ENCODE measurements around the gene KRTAP4-6.

The KRTAP4-6 gene

DNA sequence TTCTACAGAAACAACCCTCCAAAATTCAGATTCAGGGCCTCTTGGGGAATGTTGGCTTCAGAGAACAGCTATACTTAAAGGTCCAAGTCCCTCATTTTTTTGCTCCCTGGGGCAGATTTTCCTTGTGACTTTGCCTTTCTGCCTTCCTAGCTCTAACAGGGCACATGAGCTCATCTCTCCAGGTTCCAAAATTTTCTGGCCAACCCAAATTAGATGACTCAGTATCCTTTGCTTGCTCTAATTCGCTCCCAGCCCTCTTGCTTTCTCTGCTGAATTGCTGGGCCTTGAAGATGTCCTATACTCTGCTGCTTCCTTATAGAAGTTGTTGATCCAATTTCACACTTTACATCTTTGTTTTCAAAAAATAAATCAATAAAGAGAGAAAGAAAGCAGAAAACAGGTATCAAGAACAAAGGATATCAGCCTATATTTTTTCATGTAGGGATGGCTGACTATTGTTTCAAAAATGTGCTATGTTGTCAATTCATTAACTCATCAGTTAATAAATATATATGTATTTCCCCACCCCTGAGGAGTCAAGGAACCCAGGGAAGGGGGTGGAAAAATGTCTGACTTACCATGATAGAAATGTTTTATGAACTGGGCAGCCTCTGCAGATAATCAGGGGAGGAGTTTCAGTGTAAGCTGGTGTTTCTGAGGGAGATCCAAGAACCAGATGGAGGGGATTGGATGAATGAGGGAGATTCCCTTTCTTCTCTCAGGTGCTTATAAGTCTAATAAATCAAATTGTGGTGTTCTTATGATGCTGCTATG, 38.7 kb upstream of the KRTAP4-6 start:
- H3K79me2 ChIP-seq (ENCODE audit: insufficient read depth, low read depth): no peaks in the 10 kb centered on the region
- TF ChIP-seq, protein P1, sequence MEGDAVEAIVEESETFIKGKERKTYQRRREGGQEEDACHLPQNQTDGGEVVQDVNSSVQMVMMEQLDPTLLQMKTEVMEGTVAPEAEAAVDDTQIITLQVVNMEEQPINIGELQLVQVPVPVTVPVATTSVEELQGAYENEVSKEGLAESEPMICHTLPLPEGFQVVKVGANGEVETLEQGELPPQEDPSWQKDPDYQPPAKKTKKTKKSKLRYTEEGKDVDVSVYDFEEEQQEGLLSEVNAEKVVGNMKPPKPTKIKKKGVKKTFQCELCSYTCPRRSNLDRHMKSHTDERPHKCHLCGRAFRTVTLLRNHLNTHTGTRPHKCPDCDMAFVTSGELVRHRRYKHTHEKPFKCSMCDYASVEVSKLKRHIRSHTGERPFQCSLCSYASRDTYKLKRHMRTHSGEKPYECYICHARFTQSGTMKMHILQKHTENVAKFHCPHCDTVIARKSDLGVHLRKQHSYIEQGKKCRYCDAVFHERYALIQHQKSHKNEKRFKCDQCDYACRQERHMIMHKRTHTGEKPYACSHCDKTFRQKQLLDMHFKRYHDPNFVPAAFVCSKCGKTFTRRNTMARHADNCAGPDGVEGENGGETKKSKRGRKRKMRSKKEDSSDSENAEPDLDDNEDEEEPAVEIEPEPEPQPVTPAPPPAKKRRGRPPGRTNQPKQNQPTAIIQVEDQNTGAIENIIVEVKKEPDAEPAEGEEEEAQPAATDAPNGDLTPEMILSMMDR (conservative IDR thresholded peaks at IDR 0.05; ENCODE audit: low read depth, low read length): no peak
- no peak overlapping the region for H3K4me2 ChIP-seq
- H3K4me1 ChIP-seq (ENCODE audit: low read depth, poor library complexity, severe bottlenecking): peaks cover 10% of the 10 kb centered on the region
- no peak overlapping the region for H3K4me3 ChIP-seq (IDR thresholded peaks at IDR 0.05; ENCODE audit: insufficient read depth, low read depth, low read length)
- H3K9ac ChIP-seq: no peak overlapping the region
- H3K36me3 ChIP-seq (ENCODE audit: insufficient read depth): no peaks in the 10 kb centered on the region
- H4K20me1 ChIP-seq (ENCODE audit: insufficient read depth): no peaks in the 10 kb centered on the region
- H3K27me3 ChIP-seq (ENCODE audit: insufficient read depth, low read depth): no peaks in the 10 kb centered on the region
- H3K27ac ChIP-seq: no peak overlapping the region
- no peak overlapping the region for H2AFZ ChIP-seq (ENCODE audit: low read depth)

DNA sequence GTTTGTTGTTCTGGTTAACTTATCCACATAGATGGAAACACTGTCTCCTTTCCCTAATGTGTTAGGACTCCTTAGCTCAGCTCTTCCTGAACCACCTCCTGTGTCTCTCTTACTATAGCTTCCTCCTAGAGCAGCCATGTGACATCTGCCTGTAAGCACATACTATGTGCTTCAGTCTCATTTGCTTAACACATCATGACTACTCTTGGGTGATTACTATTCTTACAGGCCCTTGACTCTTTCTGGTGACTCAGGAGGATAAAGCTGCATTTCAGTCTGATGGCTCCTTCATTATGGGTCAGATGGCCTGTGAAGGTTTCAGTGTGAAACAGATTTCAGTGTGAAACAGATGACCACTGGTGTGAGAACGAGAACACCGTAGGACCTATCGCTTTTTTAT, 38.0 kb upstream of the KRTAP4-6 start:
- no peaks in the 10 kb centered on the region for H4K20me1 ChIP-seq (ENCODE audit: insufficient read depth)
- H3K27ac ChIP-seq: no peak overlapping the region
- no peak overlapping the region for H2AFZ ChIP-seq (ENCODE audit: low read depth)
- no peak overlapping the region for H3K4me2 ChIP-seq
- no peak overlapping the region for H3K4me3 ChIP-seq (IDR thresholded peaks at IDR 0.05; ENCODE audit: insufficient read depth, low read depth, low read length)
- TF ChIP-seq, protein P1 (conservative IDR thresholded peaks at IDR 0.05; ENCODE audit: low read depth, low read length): no peak
- H3K9ac ChIP-seq: no peak overlapping the region
- H3K36me3 ChIP-seq (ENCODE audit: insufficient read depth): no peaks in the 10 kb centered on the region
- no peaks in the 10 kb centered on the region for H3K79me2 ChIP-seq (ENCODE audit: insufficient read depth, low read depth)
- peaks cover 10% of the 10 kb centered on the region for H3K4me1 ChIP-seq (ENCODE audit: low read depth, poor library complexity, severe bottlenecking)
- no peaks in the 10 kb centered on the region for H3K27me3 ChIP-seq (ENCODE audit: insufficient read depth, low read depth)

DNA sequence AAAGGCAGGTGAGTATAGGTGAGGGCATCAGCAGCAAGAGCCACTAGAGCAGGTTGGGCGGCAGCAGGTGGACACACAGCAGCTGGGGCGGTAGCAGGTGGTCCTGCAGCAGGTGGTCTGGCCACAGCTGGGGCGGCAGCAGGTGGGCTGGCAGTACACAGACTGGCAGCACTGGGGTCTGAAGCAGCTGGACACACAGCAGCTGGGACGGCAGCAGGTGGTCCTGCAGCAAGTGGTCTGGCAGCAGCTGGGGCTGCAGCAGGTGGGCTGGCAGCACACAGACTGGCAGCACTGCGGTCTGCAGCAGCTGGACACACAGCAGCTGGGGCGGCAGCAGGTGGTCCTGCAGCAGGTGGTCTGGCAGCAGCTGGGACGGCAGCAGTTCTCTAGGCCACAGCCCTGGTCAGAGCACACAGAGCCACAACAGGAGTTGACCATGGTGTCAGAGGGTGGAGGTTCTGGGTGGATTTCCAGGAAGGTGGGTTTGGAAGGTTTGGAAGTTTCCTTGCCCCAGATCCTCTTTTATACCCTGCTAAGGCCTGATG, 37.5 kb upstream of the KRTAP4-6 start, which contains the start of gene KRTAP4-2:
TSS of gene KRTAP4-2 (minus strand) at position 495 of the 545 bp plus-strand sequence. CDS start at position 438, 57 bp downstream.
- no peaks in the 10 kb centered on the region for H3K27me3 ChIP-seq (ENCODE audit: insufficient read depth, low read depth)
- H3K27ac ChIP-seq: no peak within 1 kb of the TSS
- H3K4me3 ChIP-seq (IDR thresholded peaks at IDR 0.05; ENCODE audit: insufficient read depth, low read depth, low read length): no peak within 1 kb of the TSS
- H3K4me1 ChIP-seq (ENCODE audit: low read depth, poor library complexity, severe bottlenecking): peaks cover 10% of the 10 kb centered on the region
- no peak within 1 kb of the TSS for H3K4me2 ChIP-seq
- H3K9ac ChIP-seq: no peak within 1 kb of the TSS
- no peaks in the 10 kb centered on the region for H3K36me3 ChIP-seq (ENCODE audit: insufficient read depth)
- H3K79me2 ChIP-seq (ENCODE audit: insufficient read depth, low read depth): no peaks in the 10 kb centered on the region
- H4K20me1 ChIP-seq (ENCODE audit: insufficient read depth): no peaks in the 10 kb centered on the region
- no peak within 1 kb of the TSS for H2AFZ ChIP-seq (ENCODE audit: low read depth)
- TF ChIP-seq, protein P1 (conservative IDR thresholded peaks at IDR 0.05; ENCODE audit: low read depth, low read length): no peak

DNA sequence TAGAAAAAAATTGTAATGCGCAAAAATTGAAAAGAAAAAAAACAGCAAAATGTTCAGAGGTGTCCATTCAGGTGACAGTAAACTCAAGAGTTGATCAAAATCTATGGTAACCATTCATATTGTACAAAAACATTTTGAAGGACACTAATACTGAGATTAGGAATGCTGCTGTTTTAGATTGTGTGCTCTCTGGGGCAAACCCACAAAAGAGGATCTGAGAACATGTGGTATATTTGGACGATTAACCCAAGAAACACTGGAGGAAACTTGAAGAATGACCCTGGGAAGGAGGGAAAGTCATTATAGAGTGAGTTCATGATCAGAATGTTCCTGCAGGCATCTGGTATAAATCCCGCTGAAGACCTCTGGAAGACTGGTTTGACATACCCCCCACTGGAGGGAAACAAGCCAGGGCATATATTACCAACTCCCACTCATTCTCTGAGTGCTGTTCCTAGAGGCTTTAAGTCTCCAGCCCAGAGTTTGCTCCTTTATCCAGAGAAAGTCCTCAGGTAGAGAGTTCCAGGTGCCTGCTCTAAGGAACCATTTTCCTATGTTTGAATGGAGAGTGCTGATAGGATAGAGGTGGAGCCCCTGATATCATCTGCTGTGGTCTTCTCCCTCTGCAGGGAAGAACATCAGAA, 36.5 kb upstream of the KRTAP4-6 start:
- Histone ChIP-seq H4K20me1 (ENCODE audit: insufficient read depth) (no peaks in the 10 kb centered on the region), H2AFZ (ENCODE audit: low read depth) (no peak overlapping the region), H3K36me3 (ENCODE audit: insufficient read depth) (no peaks in the 10 kb centered on the region), H3K27ac (no peak overlapping the region), H3K9ac (no peak overlapping the region), H3K4me2 (no peak overlapping the region), H3K27me3 (ENCODE audit: insufficient read depth, low read depth) (no peaks in the 10 kb centered on the region), H3K4me1 (ENCODE audit: low read depth, poor library complexity, severe bottlenecking) (peaks cover 10% of the 10 kb centered on the region), H3K4me3 (IDR thresholded peaks at IDR 0.05; ENCODE audit: insufficient read depth, low read depth, low read length) (no peak overlapping the region), H3K79me2 (ENCODE audit: insufficient read depth, low read depth) (no peaks in the 10 kb centered on the region)
- TF ChIP-seq, protein P1 (conservative IDR thresholded peaks at IDR 0.05; ENCODE audit: low read depth, low read length): no peak

Measured in KMS-11 (cell line).